ENCODE results near the gene THOC7. TPM values are rescaled to one million over a fixed set of nuclear protein-coding genes. Genes with fewer than 3 reads are reported as not detected.

THOC7 gene
- total RNA-seq, 4 donors from 2014 or later = 25.4 to 86.2 (median 52.0) TPM

DNA sequence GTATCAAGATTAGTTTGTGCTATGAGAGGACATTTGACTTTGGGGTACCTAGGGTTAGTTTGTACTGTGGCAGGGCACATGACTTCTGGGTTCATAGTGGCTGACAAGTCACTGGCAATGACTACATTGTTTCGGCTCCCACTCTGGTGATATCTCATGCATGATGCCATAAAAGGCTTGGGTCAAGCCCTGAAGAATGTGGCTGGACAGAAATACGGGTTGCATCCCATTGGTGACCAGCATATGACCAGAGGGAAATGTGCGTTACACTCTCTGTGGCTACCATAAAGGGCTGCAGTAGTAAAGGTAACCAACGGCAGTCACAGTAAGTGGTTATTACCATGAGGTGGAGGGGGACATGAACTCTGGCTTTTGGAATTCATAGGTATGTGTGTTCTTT is 18.4 kb downstream of the THOC7 start:
- TF ChIP-seq, protein P1, sequence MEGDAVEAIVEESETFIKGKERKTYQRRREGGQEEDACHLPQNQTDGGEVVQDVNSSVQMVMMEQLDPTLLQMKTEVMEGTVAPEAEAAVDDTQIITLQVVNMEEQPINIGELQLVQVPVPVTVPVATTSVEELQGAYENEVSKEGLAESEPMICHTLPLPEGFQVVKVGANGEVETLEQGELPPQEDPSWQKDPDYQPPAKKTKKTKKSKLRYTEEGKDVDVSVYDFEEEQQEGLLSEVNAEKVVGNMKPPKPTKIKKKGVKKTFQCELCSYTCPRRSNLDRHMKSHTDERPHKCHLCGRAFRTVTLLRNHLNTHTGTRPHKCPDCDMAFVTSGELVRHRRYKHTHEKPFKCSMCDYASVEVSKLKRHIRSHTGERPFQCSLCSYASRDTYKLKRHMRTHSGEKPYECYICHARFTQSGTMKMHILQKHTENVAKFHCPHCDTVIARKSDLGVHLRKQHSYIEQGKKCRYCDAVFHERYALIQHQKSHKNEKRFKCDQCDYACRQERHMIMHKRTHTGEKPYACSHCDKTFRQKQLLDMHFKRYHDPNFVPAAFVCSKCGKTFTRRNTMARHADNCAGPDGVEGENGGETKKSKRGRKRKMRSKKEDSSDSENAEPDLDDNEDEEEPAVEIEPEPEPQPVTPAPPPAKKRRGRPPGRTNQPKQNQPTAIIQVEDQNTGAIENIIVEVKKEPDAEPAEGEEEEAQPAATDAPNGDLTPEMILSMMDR (IDR thresholded peaks at IDR 0.05) = no peak
- TF ChIP-seq POLR2A (IDR thresholded peaks at IDR 0.05) = no peak

DNA sequence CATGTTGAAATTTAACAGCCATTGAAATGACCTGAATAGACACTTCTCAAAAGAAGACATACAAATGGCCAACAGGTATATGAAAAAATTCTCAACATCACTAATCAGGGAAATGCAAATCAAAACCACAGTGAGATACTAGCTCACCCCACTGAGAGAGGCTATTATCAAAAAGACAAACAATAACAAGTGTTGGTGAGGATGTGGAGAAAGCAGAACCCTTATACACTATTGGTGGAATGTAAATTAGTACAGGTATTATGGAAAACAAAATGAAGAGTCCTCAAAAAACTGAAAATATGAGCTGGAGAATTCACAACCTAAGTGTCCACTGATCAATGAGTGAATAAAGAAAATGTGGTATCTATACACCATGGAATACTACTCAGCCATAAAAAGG is 21.5 kb downstream of the THOC7 start:
- TF ChIP-seq, protein P1 (IDR thresholded peaks at IDR 0.05) = no peak
- TF ChIP-seq POLR2A (IDR thresholded peaks at IDR 0.05) = no peak
- no peak for DNase-seq

More for the DNA sequence above, 18.4 kb downstream of the THOC7 start:
- H3K27ac ChIP-seq = no peak overlapping the region
- no peaks in the 10 kb centered on the region for H3K9me3 ChIP-seq
- DNase-seq = no peak
- intact Hi-C loops (cut with DNase I; ENCODE audit: low total_unique reads) = no loop called here
- H3K27me3 ChIP-seq = no peaks in the 10 kb centered on the region
- H3K4me3 ChIP-seq = no peak overlapping the region
- no peaks in the 10 kb centered on the region for H3K4me1 ChIP-seq
- H3K36me3 ChIP-seq = no peaks in the 10 kb centered on the region

DNA sequence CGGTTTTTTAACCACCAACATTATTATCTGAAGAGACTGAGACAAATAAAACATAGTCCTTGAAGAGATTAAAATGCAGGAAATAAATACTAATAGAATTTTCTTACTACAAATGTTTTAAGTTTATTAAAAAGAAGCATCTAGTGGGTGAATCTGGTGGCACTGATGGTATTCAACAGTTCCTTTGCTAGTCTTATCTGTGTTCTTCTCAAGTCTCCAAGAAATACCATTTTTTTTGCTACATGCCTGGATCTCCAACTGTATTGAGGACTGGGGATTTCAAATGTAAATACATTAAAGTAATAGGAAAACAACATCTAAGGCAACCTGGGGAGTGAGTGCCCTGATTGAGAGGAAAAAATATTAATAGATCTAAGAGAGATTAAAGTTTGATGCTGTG is 21.9 kb downstream of the THOC7 start:
- intact Hi-C loops (cut with DNase I; ENCODE audit: low total_unique reads) = no loop called here
- no peak overlapping the region for H3K4me3 ChIP-seq
- peaks cover 0 to 5% of the 10 kb centered on the region in 2 donors for H3K36me3 ChIP-seq
- H3K27me3 ChIP-seq = no peaks in the 10 kb centered on the region
- no peaks in the 10 kb centered on the region for H3K9me3 ChIP-seq
- no peak for DNase-seq
- TF ChIP-seq, protein P1 (IDR thresholded peaks at IDR 0.05) = no peak
- TF ChIP-seq POLR2A (IDR thresholded peaks at IDR 0.05) = no peak
- no peaks in the 10 kb centered on the region for H3K4me1 ChIP-seq
- H3K27ac ChIP-seq = no peak overlapping the region

More for the DNA sequence above, 21.5 kb downstream of the THOC7 start:
- no peaks in the 10 kb centered on the region for H3K27me3 ChIP-seq
- no peak overlapping the region for H3K27ac ChIP-seq
- H3K9me3 ChIP-seq = no peaks in the 10 kb centered on the region
- H3K4me3 ChIP-seq = no peak overlapping the region
- intact Hi-C loops (cut with DNase I; ENCODE audit: low total_unique reads) = no loop called here
- H3K4me1 ChIP-seq = no peaks in the 10 kb centered on the region
- H3K36me3 ChIP-seq = peaks cover 0 to 5% of the 10 kb centered on the region in 2 donors

DNA sequence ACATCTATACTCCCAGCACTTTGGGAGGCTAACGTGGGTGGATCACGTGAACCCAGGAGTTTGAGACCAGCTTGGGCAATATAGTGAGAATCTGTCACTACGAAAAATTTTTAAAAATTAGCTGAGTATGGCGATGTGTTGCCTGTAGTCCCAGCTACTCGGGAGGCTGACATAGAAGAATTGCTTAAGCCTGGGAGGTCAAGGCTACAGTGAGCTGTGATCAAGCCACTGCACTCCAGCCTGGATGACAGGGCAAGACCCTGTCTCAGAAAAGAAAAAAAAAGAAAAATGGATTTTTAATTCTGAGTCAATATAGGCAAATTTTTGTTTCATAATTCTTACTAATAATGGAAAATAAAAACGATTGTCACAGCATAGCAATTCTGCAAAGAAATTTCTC is 31.2 kb downstream of the THOC7 start:
- H3K4me3 ChIP-seq = no peak overlapping the region
- TF ChIP-seq, protein P1 (IDR thresholded peaks at IDR 0.05) = no peak
- no peak for TF ChIP-seq POLR2A (IDR thresholded peaks at IDR 0.05)
- intact Hi-C loops (cut with DNase I; ENCODE audit: low total_unique reads) = no loop called here
- H3K36me3 ChIP-seq = peaks cover 0 to under 1% of the 10 kb centered on the region in 2 donors
- H3K27ac ChIP-seq = no peak overlapping the region
- H3K4me1 ChIP-seq = no peaks in the 10 kb centered on the region
- DNase-seq = no peak
- no peaks in the 10 kb centered on the region for H3K27me3 ChIP-seq
- no peaks in the 10 kb centered on the region for H3K9me3 ChIP-seq

DNA sequence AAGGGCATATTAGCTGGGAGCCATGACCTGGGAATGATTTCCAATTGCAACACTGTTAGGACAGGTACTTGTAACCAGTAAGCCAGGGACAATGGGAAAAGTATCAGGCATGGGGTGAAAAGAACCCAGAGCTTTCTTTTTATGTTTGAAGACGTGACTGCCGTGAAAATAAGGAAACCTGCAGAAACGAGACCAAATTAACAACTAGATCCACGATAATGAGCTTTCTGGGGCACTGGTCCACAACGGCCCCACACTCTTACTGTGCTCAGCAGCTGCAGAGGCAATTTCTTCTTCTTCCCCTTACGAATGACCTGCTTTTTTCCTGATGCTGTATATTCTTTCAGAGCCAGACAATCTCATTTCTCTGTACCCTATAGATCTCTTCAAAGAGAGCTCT is 33.1 kb downstream of the THOC7 start:
- Histone ChIP-seq H3K36me3 (no peaks in the 10 kb centered on the region), H3K4me3 (no peak overlapping the region), H3K27me3 (no peaks in the 10 kb centered on the region), H3K4me1 (no peaks in the 10 kb centered on the region), H3K9me3 (no peaks in the 10 kb centered on the region), H3K27ac (no peak overlapping the region)
- no peak for DNase-seq
- intact Hi-C loops (cut with DNase I; ENCODE audit: low total_unique reads) = no loop called here
- no peak for TF ChIP-seq POLR2A (IDR thresholded peaks at IDR 0.05)
- TF ChIP-seq, protein P1 (IDR thresholded peaks at IDR 0.05) = no peak
